ENCODE data around the gene FAM222A. TPM values are rescaled to one million over a fixed set of nuclear protein-coding genes. Genes with fewer than 3 reads are reported as not detected.

FAM222A gene
- total RNA-seq, 1 donor from 2014 or later = 4.1 TPM

GRCh38 chr12:109724321-109724892 lies 10.8 kb downstream of the FAM222A start:
- no peak for DNase-seq (ENCODE audit: low spot score)

- no peak for DNase-seq (ENCODE audit: low spot score)
Observed at GRCh38 chr12:109725321-109726105, 11.9 kb downstream of the FAM222A start.

GRCh38 chr12:109726106-109726497 lies 12.5 kb downstream of the FAM222A start:
- no peak for DNase-seq (ENCODE audit: low spot score)

GRCh38 chr12:109726511-109727038 lies 12.9 kb downstream of the FAM222A start:
- no peak for DNase-seq (ENCODE audit: low spot score)

GRCh38 chr12:109727039-109727723 lies 13.6 kb downstream of the FAM222A start:
- DNase-seq (ENCODE audit: low spot score) = no peak

- DNase-seq (ENCODE audit: low spot score) = no peak
Observed at GRCh38 chr12:109727746-109728726, 14.4 kb downstream of the FAM222A start.

GRCh38 chr12:109728921-109729320 lies 15.3 kb downstream of the FAM222A start:
- DNase-seq (ENCODE audit: low spot score) = no peak

GRCh38 chr12:109729371-109729781 lies 15.8 kb downstream of the FAM222A start:
- DNase-seq (ENCODE audit: low spot score) = no peak

GRCh38 chr12:109729801-109730200 lies 16.2 kb downstream of the FAM222A start:
- no peak for DNase-seq (ENCODE audit: low spot score)

- no peak for DNase-seq (ENCODE audit: low spot score)
Observed at GRCh38 chr12:109730306-109731145, 16.9 kb downstream of the FAM222A start.

GRCh38 chr12:109731231-109731731 lies 17.7 kb downstream of the FAM222A start:
- DNase-seq (ENCODE audit: low spot score) = no peak

GRCh38 chr12:109731806-109732205 lies 18.2 kb downstream of the FAM222A start:
- DNase-seq (ENCODE audit: low spot score) = no peak

GRCh38 chr12:109732321-109733305 lies 19.0 kb downstream of the FAM222A start:
- no peak for DNase-seq (ENCODE audit: low spot score)

- DNase-seq (ENCODE audit: low spot score) = no peak
Observed at GRCh38 chr12:109734219-109735000, 20.8 kb downstream of the FAM222A start.

- no peak for DNase-seq (ENCODE audit: low spot score)
Observed at GRCh38 chr12:109735051-109735521, 21.5 kb downstream of the FAM222A start.

GRCh38 chr12:109735825-109736551 lies 22.4 kb downstream of the FAM222A start:
- DNase-seq (ENCODE audit: low spot score) = no peak

- DNase-seq (ENCODE audit: low spot score) = peak; percentile 61
Observed at GRCh38 chr12:109736552-109737108, 23.0 kb downstream of the FAM222A start.

Measured in umbilical cord (tissue), 2 donors.